HTR-8/SVneo (cell line): ENCODE results near the gene MGA.

Experiments used
- DNase-seq: peaks from one replicate; pipeline ENCODE4 v3.0.0; 2011; ENCODE audit warnings: low spot score, mixed read lengths; ENCODE audit not compliant: insufficient read length
- FAIRE-seq: peaks from 2 replicates; lab custom pipeline; 2011; peaks lifted over from hg19 to GRCh38; lab: Jason Lieb, UNC

MGA gene

DNA sequence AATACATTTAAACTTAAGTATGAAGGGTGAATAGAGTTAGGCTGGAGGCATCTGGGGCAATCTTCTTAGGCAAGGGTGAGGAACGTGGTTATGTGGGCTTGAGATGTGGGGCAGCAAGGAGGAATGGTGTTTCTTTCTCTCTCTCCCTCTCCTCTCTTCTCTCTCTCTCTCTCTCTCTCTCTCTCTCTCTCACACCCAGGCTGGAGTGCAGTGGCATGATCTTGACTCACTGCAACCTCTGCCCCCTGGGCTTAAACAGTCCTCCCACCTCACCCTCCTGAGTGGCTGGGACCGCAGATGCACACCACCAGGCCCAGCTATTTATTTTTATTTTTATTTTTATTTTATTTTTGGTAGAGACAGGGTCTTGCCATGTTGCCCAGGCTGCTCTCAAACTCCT, 4.0 kb upstream of the MGA start:
- DNase-seq (no peak), FAIRE-seq (no peak)

DNA sequence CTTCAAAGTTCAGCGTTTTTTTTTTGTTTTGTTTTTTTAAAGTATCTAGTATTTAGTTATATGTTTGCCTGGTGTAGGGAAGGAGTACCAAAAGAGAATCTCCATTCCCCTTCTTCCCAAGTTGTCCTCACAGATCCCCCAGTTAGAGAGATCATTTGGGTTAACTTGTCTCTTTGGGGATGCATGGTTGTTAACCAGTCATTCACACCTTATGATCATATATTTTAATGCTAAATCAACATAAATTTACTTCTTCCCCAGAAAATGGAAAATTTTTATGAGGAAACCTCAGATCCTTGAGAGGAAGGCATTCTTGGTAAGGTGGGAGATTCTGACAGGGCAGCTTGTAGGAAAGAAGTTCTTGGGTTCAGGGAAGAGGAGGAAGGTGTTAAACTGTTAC, 1.5 kb upstream of the MGA start:
- FAIRE-seq (no peak), DNase-seq (no peak)

- FAIRE-seq = no peak
- no peak for DNase-seq
These were observed 1.0 kb upstream of the MGA start for GRCh38 chr15:41659190-41659589.

- DNase-seq = no peak
- FAIRE-seq = no peak
These were observed 360 bp upstream of the MGA start for GRCh38 chr15:41659855-41660234.

DNA sequence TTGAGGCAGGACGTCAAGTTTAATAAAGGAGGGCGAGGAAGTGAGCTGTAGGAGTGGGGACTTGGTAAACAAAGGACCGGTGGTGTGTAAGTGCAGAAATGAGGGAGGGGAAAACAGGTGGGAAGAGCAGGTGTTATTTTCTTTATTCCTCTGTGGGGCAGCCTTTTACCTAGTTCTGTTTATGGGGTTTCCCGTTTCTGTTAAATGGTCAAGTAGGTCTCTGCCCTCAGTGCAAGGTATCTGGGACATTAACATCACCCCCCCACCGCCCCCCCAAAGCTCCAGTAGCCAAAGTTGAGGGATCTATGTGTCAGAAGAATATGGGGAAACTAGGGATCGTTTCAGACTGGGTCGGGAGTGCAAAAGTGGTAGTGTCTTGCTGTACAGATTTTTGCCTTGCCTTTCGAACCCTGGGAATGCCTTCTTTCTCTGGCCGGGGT, 893 bp downstream of the MGA start:
- FAIRE-seq (no peak), DNase-seq (no peak)

DNA sequence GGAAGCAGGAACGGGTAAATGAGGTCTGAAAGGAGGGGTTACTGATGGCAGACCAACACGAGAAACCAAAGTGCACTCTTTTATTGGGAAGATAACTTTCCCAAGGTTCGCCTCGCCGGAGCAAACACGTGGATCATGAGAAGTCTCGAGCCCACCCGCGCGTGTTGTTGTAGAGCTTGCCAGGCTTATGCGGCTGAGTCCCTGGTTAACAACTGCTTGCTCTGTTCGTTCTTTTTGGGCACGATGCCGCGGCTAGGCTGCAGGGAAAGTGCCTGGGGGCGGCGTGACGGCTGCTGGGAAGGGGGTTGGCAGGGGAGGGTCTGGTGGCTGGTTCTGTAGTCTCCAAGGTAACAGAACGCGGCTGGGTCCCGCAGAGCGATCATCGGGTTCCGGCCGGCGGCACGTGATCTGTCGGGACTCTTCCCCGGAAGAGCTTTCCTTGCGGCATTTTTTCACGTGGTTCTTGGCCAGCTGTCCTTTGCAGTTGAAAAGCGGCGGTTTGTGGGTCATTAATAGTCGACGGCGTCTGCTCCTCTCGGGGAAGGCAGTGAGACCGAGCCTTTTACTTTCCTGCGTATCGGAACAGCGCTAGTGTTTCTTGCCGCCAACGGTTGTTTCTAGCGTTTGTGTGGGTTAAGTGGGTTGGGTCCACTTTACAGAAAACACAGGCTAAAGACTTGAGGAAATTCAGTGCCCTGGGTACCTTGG, 1.5 kb downstream of the MGA start:
- FAIRE-seq (no peak), DNase-seq (peak; percentile 51)

GRCh38 chr15:41666353-41666920, 6.2 kb downstream of the MGA start:
- no peak for DNase-seq
- no peak for FAIRE-seq

- FAIRE-seq = no peak
- DNase-seq = no peak
These were observed 9.5 kb downstream of the MGA start for GRCh38 chr15:41669701-41670100.

DNA sequence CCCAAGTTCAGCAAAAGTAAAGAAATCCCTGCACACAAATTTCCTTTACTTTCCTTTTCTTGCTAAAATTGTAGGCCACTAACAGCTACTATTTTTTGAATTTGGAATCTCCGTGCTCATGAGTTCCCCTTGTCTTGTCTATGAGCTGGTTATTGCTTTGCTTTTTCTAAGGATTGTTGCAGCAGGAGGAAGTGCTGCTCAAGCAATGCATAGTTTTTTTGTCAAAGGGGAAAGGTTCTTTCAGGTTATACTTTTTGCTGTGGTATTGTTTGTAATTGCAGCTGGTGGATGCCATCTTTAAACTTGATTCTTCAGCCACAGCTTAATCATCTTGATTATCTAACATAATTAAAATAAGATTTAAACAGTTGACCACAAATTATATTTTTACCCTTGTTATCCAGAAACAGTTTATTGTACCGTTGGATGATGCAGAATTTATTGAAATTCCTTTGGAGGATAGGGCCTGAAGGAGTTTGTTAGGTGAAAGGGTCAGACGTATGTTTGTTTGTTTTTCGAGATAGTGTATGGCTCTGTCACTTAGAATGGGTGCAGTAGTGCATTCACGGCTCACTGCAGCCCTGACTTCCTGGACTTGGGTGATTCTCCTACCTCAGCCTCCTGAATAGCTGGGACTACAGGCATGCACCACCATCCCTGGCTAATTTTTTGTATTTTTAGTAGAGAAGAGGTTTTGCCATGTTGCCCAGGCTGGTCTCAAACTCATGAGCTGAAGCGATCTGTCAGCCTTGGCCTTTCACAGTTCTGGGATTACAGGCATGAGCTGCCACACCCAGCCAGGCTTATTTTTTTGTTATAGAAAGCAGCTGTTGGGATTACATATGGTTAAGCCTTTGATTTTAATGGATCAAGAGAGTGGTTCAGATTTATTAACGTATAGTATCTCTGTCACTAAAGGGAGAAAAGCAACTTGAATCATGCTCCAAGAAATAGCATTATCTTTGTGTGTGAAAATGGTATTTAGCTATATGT, 11.7 kb downstream of the MGA start:
- FAIRE-seq (no peak), DNase-seq (no peak)

DNA sequence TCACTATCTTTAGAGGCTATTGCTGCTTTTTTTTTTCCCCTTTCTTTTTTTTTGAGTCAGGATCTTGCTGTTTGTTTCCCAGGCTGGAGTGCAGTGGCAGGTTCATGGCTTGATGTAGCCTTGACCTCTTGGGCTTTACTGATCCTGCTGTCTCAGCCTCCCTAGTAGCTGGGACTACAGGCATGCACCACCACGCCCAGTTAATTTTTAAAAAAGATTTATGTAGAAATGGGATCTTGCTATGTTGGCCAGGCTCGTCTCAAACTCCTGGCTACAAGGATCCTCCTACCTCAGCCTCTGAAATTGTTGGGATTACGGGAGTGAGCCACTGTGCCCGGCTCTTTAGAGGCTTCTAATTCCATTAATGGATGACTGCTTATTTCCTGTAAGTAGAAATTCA, 15.1 kb downstream of the MGA start:
- DNase-seq = no peak

DNA sequence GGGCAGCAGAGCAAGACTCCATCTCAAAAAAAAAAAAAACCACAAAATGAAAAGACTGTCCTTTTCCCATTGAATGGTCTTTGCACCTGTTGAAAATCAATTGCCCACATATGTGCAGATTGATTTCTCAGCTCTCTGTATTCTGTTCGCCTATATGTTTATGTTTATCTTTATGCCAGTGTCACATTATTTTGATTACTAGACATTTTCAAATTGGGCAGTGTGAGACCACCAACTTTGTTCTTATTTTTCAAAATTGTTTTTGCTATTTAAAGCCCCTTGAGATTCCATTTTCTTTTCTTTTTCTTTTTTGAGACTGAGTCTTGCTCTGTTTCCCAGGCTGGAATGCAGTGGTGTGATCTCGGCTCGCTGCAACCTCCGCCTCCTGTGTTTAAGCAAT, 18.5 kb downstream of the MGA start:
- DNase-seq (no peak), FAIRE-seq (no peak)

More for the DNA sequence above, 15.1 kb downstream of the MGA start:
- no peak for FAIRE-seq

GRCh38 chr15:41683955-41684354, 23.8 kb downstream of the MGA start:
- FAIRE-seq = no peak
- no peak for DNase-seq

DNA sequence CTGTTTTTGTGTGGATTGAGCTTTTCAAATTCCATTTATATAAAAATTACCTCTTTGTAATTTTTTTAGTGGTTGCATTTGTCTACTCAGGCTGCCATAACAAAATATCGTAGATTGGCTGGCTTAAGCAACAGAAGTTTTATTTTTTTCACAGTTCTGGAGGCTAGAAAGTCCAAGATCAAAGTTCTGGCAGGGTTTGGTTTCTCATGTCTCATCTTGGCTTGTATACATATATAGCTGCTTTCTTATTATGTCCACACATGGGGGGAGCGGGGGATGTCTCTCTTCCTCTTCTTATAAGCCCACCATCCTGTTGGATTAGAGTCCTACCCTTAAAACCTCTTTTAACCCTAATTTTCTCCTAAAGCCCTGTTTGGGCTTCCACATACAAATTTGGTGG, 28.5 kb downstream of the MGA start:
- FAIRE-seq = no peak

DNA sequence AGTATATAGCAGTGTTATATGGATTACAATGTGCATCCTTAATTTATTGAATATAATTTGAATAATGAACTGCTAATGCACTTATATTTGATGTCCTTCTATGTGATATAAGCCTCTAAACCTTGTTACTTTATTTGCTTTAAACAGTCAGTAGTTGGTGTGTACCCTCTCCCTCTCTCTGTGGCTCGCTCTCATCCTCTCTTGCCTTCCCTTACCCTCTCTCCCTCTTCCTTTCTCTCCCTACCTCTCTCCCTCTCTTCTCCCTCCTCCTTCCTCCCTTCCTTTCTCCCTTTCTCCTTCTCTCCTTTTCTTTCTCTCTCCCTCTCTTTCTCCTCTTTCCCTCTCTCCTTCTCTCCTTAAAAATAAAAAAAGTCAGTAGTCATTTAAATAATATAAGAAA, 28.9 kb downstream of the MGA start:
- FAIRE-seq (no peak), DNase-seq (no peak)

More for the DNA sequence above, 28.5 kb downstream of the MGA start:
- DNase-seq = no peak

GRCh38 chr15:41689834-41690233, 29.6 kb downstream of the MGA start:
- no peak for FAIRE-seq
- no peak for DNase-seq

DNA sequence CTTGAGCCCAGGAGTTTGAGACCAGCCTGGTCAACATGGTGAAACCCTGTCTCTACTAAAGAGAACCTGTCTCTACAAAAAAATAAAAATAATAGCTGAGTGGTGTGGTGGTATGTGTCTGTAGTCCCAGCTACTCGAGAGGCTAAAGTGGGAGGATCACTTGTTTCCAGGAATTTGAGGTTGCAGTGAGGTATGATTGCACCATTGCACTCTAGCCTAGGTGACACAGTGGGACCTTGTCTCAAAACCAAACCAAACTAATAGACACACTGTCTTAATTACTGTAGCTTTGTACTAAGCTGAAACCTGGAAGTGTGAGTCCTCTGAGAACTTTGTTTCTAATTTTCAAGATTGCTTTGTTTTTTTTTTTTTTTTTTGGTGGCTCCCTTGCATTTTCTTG, 30.4 kb downstream of the MGA start:
- DNase-seq (no peak), FAIRE-seq (no peak)

- FAIRE-seq (no peak), DNase-seq (no peak)
These were observed 31.3 kb downstream of the MGA start for GRCh38 chr15:41691471-41691870.

DNA sequence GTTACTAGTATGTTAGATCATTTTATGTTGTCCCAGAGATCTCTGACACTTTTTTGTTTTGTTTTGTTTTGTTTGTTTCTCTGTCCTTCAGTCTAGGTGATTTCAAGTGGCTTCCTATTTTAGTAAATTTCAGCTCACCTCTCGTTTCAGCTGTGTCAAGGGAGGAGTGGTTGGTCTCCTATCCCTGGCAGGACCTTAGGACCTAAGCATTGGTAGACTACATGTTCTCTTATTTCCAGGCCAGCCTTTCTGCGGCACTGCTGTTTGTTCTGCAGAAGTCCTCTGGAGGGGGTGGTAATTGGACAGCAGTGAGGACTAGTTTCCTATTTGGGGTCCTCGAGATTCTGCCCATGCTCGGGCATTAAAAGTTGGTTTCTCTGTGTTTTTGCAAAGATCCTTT, 31.8 kb downstream of the MGA start:
- no peak for DNase-seq
- no peak for FAIRE-seq

GRCh38 chr15:41693757-41694156, 33.6 kb downstream of the MGA start:
- FAIRE-seq (no peak), DNase-seq (no peak)

- DNase-seq (peak; percentile 50), FAIRE-seq (peak; percentile 33)
These were observed 35.7 kb downstream of the MGA start for GRCh38 chr15:41695750-41696436.
